Nephron progenitor cell (in vitro differentiated cells): ENCODE data around the gene GNA12.
"Not testable (repeated sequence)": the region's sequence is repeated elsewhere in the genome, so short reads cannot be mapped to it uniquely, and the experiment has no call there.

Source experiments
- DNase-seq: peaks from one replicate; pipeline ENCODE4 v3.0.0; 2021
- H3K27ac Mint-ChIP-seq: 2 replicates; pipeline ENCODE4 v1.8.0; 2021; ENCODE audit warnings: mild to moderate bottlenecking, moderate library complexity, mixed read lengths
- H3K27me3 Mint-ChIP-seq: 2 replicates; pipeline ENCODE4 v1.8.0; 2021; ENCODE audit warnings: mild to moderate bottlenecking, low read depth, mixed read lengths; ENCODE audit not compliant: poor library complexity
- H3K36me3 Mint-ChIP-seq: 2 replicates; pipeline ENCODE4 v1.8.0; 2021; ENCODE audit warnings: low read depth, mixed read lengths
- H3K4me1 Mint-ChIP-seq: 2 replicates; pipeline ENCODE4 v1.8.0; 2021; ENCODE audit warnings: mixed read lengths
- H3K4me3 Mint-ChIP-seq: 2 replicates; pipeline ENCODE4 v1.8.0; 2021; ENCODE audit warnings: mild to moderate bottlenecking, moderate library complexity, mixed read lengths
- H3K9me3 Mint-ChIP-seq: 2 replicates; pipeline ENCODE4 v1.8.0; 2021; ENCODE audit warnings: mild to moderate bottlenecking, moderate library complexity, mixed read lengths
- CTCF ChIP-seq: fragments of 200-600 bp; sonication (generic); IDR thresholded peaks from 2 replicates; pipeline ENCODE4 v1.5.0; 2021; ENCODE audit warnings: antibody characterized with exemption

Gene GNA12

GRCh38 chr7:2701832-2702593 lies 142.1 kb downstream of the GNA12 start:
- Mint-ChIP-seq H3K27me3 (peaks cover 7% of the 10 kb centered on the region), H3K27ac (peak overlapping the region; percentile 40), H3K36me3 (peaks cover 7% of the 10 kb centered on the region)

GRCh38 chr7:2701424-2701823 lies 142.7 kb downstream of the GNA12 start:
- H3K27me3 Mint-ChIP-seq: peaks cover 7% of the 10 kb centered on the region
- H3K4me3 Mint-ChIP-seq: no peak overlapping the region
- peaks cover 9% of the 10 kb centered on the region for H3K4me1 Mint-ChIP-seq
- peaks cover 7% of the 10 kb centered on the region for H3K9me3 Mint-ChIP-seq
- no peak for TF ChIP-seq CTCF
- H3K36me3 Mint-ChIP-seq: peaks cover 7% of the 10 kb centered on the region
- H3K27ac Mint-ChIP-seq: no peak overlapping the region
- no peak for DNase-seq

More at GRCh38 chr7:2701832-2702593, 142.1 kb downstream of the GNA12 start:
- DNase-seq: no peak
- H3K4me3 Mint-ChIP-seq: no peak overlapping the region
- no peak for TF ChIP-seq CTCF
- H3K9me3 Mint-ChIP-seq: peaks cover 7% of the 10 kb centered on the region
- H3K4me1 Mint-ChIP-seq: peaks cover 15% of the 10 kb centered on the region

GRCh38 chr7:2700141-2700850 lies 143.8 kb downstream of the GNA12 start:
- Mint-ChIP-seq H3K9me3 (peaks cover 5% of the 10 kb centered on the region), H3K4me1 (peaks cover 7% of the 10 kb centered on the region), H3K27me3 (peaks cover 4% of the 10 kb centered on the region), H3K27ac (no peak overlapping the region), H3K4me3 (no peak overlapping the region), H3K36me3 (peaks cover 5% of the 10 kb centered on the region)
- TF ChIP-seq CTCF: no peak
- DNase-seq: no peak

GRCh38 chr7:2699289-2699620 lies 144.9 kb downstream of the GNA12 start:
- peaks cover 4% of the 10 kb centered on the region for H3K27me3 Mint-ChIP-seq
- H3K27ac Mint-ChIP-seq: no peak overlapping the region
- no peak overlapping the region for H3K4me3 Mint-ChIP-seq
- no peaks in the 10 kb centered on the region for H3K9me3 Mint-ChIP-seq
- no peak for TF ChIP-seq CTCF
- no peak for DNase-seq
- no peaks in the 10 kb centered on the region for H3K36me3 Mint-ChIP-seq
- peaks cover 6% of the 10 kb centered on the region for H3K4me1 Mint-ChIP-seq

GRCh38 chr7:2698581-2699288 lies 145.4 kb downstream of the GNA12 start:
- no peak for DNase-seq
- no peaks in the 10 kb centered on the region for H3K9me3 Mint-ChIP-seq
- no peak overlapping the region for H3K27ac Mint-ChIP-seq
- no peaks in the 10 kb centered on the region for H3K36me3 Mint-ChIP-seq
- TF ChIP-seq CTCF: no peak
- no peak overlapping the region for H3K4me3 Mint-ChIP-seq
- peaks cover 12% of the 10 kb centered on the region for H3K4me1 Mint-ChIP-seq
- peaks cover 4% of the 10 kb centered on the region for H3K27me3 Mint-ChIP-seq

- H3K36me3 Mint-ChIP-seq: not testable (repeated sequence)
Observed at GRCh38 chr7:2694122-2694436, 150.0 kb downstream of the GNA12 start.

GRCh38 chr7:2693420-2694121 lies 150.5 kb downstream of the GNA12 start:
- Mint-ChIP-seq H3K4me1 (peaks cover 13% of the 10 kb centered on the region), H3K27ac (peak overlapping the region; percentile 16), H3K27me3 (peaks cover 42% of the 10 kb centered on the region)
- H3K4me3 Mint-ChIP-seq, H3K36me3 Mint-ChIP-seq, DNase-seq, H3K9me3 Mint-ChIP-seq: not testable (repeated sequence)

More at GRCh38 chr7:2694122-2694436, 150.0 kb downstream of the GNA12 start:
- H3K4me3 Mint-ChIP-seq, H3K4me1 Mint-ChIP-seq, H3K9me3 Mint-ChIP-seq, H3K27ac Mint-ChIP-seq, DNase-seq: not testable (repeated sequence)
- H3K27me3 Mint-ChIP-seq: peaks cover 37% of the 10 kb centered on the region
